ENCODE results near the gene NDUFS2.
A peak's percentile ranks its signal among the peaks of the same experiment; 100 is the strongest.

The NDUFS2 gene

GRCh38 chr1:161201836-161202712 lies at the start of gene NDUFS2:
Gene NDUFS2 (plus strand): TSS chr1:161202367. CDS start chr1:161202386, 19 bp downstream.
- peak; percentile 97 for DNase-seq

DNA sequence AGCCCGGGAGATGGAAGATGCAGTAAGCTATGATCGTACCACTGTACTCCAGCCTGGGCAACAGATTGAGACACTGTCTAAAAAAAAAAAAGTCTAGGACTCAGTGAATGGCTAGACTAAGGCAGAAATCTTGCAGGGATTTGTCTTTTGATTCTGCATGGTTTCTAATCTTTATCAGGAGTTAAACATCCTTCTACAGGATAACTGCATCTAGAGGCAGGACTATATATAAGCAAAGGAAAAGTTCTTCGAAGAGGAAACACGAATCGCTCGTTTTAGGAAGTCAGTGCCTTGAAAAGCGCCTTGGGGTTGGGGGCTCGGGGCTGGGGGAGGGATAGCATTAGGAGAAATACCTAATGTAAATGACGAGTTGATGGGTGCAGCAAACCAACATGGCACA lies 49.0 kb upstream of the NDUFS2 start:
- DNase-seq, result no peak

DNA sequence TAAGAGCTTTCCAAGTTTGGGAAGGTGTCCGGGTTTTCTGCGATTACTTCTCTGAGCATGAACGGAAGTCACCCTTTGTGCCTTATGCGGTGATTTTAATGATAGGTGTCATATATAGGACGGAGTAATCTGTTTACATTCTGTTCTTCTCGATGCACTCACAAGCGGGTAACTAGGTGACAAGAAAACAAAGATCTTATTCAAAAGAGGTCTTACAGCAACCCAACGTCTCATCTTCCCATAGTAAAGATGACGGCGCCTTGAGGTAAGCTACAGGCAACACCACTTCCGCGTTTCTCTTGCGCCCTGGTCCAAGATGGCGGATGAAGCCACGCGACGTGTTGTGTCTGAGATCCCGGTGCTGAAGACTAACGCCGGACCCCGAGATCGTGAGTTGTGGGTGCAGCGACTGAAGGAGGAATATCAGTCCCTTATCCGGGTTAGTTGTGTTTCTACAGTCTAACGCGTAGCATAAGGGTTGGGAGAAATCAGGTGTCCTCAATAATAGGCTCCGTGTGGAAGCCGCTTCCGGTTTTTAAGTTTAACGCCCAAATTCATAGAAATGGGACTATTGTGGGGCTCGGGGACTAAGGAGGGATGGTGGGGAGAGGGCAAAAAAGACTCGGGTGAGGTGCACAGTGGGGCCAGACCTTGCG lies 48.4 kb upstream of the NDUFS2 start, which contains the start of gene UFC1:
Gene UFC1, plus strand, starts transcription at position 297 of the 656 bp plus-strand sequence. Its CDS starts 20 bp downstream, at position 317.
- DNase-seq, result peak; percentile 84

DNA sequence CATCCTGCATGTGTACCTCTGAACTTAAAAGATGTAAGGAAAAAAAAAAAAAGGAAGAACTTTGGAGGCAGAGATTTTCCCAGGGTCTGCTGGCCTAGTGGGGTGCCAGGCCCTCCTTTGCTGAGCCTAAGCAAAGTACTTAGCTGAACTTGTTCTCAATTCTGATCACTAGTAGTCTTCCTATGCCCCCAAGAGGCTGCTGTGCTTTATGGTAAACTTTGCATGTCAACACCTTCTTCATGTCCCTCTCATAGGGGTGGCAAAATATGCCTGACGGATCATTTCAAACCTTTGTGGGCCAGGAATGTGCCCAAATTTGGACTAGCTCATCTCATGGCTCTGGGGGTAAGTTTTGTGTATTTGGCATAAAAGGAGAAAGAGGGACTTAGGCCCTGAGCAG lies 44.3 kb upstream of the NDUFS2 start:
- no peak for DNase-seq

GRCh38 chr1:161158316-161159010 lies 43.7 kb upstream of the NDUFS2 start:
- no peak for DNase-seq

DNA sequence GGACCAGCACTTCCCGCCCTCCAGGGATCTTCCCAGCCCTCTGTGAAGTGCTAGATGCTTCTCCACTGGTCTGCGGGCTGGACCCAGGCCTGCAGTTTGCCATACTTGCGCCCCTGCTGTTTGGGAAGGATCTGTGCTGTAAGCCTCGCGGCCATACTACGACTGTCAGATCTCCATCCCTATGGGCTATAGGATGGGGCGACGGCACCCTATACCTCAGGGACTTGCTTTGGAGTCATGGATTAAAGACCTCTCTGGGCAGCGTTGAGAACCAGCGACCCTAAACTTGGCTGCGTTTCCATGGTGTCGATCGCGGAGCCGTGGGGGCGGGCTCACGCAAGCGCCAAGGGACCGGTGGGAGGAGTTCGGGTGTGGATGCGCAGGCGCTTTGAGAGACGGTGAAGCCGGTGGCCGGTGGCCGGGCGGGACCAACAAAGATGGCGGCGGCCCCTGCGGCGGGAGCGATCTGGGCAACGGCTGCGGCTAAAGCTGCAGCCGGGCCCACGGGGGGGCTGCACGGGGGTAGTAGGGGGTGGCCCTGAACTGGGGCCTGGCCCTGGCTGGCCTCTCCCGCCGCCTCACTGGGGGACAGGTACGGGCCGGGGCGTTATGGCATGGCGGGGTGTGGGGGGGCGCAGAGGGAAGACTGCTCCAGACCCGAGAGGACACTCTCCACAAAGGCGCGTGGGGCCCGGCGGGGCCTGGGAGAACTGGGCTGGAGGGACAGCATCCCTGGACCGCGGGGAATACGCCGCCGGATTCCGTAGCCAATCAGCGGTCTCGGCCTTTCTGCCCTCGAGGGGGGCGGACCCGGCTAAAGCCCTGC lies 42.9 kb upstream of the NDUFS2 start, which contains the start of gene USP21:
Gene USP21, plus strand, starts transcription at position 414 of the 826 bp plus-strand sequence. CDS start 1,141 bp downstream, outside the sequence.
- DNase-seq, result peak; percentile 94

GRCh38 chr1:161159913-161160243 lies 42.3 kb upstream of the NDUFS2 start:
- no peak for DNase-seq

GRCh38 chr1:161160671-161161145 lies 41.5 kb upstream of the NDUFS2 start:
- DNase-seq, result no peak

DNA sequence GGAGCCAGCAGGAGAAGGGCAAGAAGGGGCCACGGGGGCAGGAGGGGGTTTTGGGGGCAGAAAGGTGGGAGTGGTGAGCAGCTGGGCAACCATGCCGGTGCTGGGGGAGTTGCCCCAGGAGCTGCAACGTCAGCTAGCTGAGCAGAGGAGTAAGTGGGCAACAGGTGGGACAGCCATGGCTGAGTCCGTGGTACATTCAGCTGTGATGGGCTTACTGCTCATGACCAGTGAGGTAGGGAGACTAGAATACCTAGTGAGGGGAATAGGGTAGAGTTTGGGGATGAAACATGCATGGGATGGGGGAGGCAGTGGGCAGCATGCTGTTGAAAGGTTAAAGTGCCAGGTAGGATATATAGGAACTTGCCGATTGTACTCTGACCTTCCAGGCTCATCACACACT lies 40.5 kb upstream of the NDUFS2 start:
- DNase-seq, result no peak

GRCh38 chr1:161162052-161162451 lies 40.1 kb upstream of the NDUFS2 start:
- DNase-seq, result no peak

DNA sequence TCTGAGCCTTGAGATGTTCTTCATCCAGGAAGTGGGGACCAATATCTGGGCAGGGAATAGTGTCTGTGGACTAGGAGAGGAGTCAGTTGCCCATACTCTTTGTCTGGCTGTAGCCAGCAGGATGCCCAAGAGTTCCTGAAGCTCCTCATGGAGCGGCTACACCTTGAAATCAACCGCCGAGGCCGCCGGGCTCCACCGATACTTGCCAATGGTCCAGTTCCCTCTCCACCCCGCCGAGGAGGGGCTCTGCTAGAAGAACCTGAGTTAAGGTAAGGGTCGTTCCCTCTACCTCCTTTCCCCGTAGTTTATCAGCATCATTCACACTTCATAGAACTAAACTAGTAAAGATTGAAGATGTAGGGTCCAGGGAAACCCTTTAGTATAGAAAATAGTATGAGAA lies 39.4 kb upstream of the NDUFS2 start:
- no peak for DNase-seq

DNA sequence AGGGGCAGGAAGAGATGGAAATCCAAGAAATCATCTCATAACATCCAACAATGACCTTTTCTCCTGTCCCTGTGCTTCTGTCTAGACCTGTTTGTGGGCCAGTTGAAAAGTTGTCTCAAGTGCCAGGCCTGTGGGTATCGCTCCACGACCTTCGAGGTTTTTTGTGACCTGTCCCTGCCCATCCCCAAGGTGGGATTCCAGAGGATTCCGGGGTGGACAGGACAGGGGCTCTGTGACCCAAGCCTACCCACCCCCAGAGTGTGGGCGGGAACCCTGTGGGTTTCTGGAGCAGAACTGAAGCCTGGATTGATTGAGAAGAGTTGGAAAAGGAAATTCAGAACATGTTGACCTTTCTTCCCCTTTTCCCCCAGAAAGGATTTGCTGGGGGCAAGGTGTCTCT lies 38.4 kb upstream of the NDUFS2 start:
- no peak for DNase-seq

DNA sequence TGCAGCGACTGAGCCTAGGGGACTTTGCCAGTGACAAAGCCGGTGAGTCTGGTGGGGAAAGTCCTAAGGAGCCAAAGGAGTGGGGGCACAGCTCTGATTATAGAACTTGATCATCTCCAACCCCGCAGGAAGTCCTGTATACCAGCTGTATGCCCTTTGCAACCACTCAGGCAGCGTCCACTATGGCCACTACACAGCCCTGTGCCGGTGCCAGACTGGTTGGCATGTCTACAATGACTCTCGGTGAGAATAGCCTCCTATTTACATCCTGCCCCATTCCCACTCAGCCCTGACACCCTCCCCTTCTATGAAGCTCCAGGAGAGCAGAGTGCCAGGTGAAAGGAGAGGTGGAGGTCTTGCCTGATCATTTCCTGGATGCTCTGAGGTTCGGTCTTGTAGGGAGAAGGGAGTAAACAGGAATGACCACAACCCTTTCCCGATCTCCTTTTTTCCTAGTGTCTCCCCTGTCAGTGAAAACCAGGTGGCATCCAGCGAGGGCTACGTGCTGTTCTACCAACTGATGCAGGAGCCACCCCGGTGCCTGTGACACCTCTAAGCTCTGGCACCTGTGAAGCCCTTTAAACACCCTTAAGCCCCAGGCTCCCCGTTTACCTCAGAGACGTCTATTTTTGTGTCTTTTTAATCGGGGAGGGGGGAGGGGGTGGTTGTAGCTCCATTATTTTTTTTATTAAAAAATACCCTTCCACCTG lies 37.1 kb upstream of the NDUFS2 start:
- no peak for DNase-seq

- DNase-seq, result peak; percentile 95
Measured at GRCh38 chr1:161165742-161166668, 36.2 kb upstream of the NDUFS2 start, which contains the start of gene PPOX. Gene PPOX (plus strand): TSS chr1:161166426. CDS start chr1:161166848, 422 bp downstream.

GRCh38 chr1:161166669-161167548 lies 35.3 kb upstream of the NDUFS2 start:
- peak; percentile 31 for DNase-seq

- no peak for DNase-seq
Measured at GRCh38 chr1:161168906-161169305, 33.3 kb upstream of the NDUFS2 start.

DNA sequence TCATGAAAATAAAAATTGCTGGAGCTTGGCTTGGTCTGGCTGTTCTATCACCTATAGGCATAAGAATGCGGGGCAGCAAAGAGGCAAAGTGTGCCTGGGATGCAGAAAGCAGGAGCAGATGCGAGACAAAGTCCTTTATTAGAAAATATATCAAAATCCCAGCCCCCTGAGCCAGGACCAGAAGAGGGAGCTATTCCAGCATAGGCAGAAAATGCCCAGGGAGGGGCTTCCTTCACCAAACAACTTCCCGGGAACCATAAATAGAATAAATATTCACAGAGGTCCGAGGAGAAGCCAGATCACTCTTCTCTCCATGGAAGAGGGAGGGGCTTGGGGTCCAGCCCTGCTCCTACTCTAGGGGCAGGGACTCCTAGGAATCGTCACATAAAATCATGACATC lies 31.0 kb upstream of the NDUFS2 start:
- DNase-seq, result no peak

- DNase-seq, result no peak
Measured at GRCh38 chr1:161171696-161172095, 30.5 kb upstream of the NDUFS2 start.

- DNase-seq, result no peak
Measured at GRCh38 chr1:161172349-161172748, 29.8 kb upstream of the NDUFS2 start.

Measured in stimulated activated CD4-positive, alpha-beta T cell treated with anti-CD3 and anti-CD28 coated beads, Interleukin-15, amount 100 ng/mL, for 24 hours (primary cell).